Esophagus squamous epithelium (tissue), 5 donors: Measurements from ENCODE around the gene PRKAR1A. TPM values are rescaled to one million over a fixed set of nuclear protein-coding genes. Genes with fewer than 3 reads are reported as not detected.
"Not testable (repeated sequence)": the region's sequence is repeated elsewhere in the genome, so short reads cannot be mapped to it uniquely, and the experiment has no call there.

Experiments
- DNase-seq: peaks from one replicate; lab custom pipeline; 2025; lab: John Stamatoyannopoulos, UW
- H3K27ac ChIP-seq, 4 donors: fragments of 200-600 bp; sonication (generic); one replicate each; pipeline ENCODE4 v1.5.1; 2016 to 2019; ENCODE audit warnings: mild to moderate bottlenecking in 1 of 4
- H3K27me3 ChIP-seq, 4 donors: fragments of 200-600 bp; sonication (generic); 1 replicate in 3 of 4; 2 replicates in 1 of 4; pipeline versions ENCODE4 v1.5.1 to v1.6.0; 2017 to 2021; ENCODE audit warnings: antibody characterized with exemption in 1 of 4
- H3K36me3 ChIP-seq, 3 donors: fragments of 200-600 bp; sonication (generic); one replicate each; pipeline ENCODE4 v1.5.1; 2016 to 2019
- H3K4me1 ChIP-seq, 3 donors: fragments of 200-600 bp; sonication (generic); one replicate each; pipeline ENCODE4 v1.5.1; 2017 to 2019
- H3K4me3 ChIP-seq, 4 donors: fragments of 200-600 bp; sonication (generic); 1 replicate in 3 of 4; 2 replicates in 1 of 4; pipeline ENCODE4 v1.5.1; 2016 to 2019; ENCODE audit warnings: mild to moderate bottlenecking in 2 of 4, moderate library complexity in 1 of 4
- H3K9me3 ChIP-seq, 3 donors: fragments of 200-600 bp; sonication (generic); one replicate each; pipeline ENCODE4 v1.5.1; 2016 to 2019
- CTCF ChIP-seq, 6 experiments: fragments of 450-650 bp in 4 of 6; fragments of 200-600 bp in 2 of 6; sonication (generic) in 2 of 6; IDR thresholded peaks; one replicate each; pipeline ENCODE4 v1.5.1; 2016 to 2019; ENCODE audit warnings: antibody characterized with exemption in 6 of 6, mild to moderate bottlenecking in 4 of 6, moderate library complexity in 4 of 6
- POLR2A ChIP-seq, 4 donors: fragments of 450-650 bp; IDR thresholded peaks; one replicate each; pipeline ENCODE4 v1.6.1; 2017; ENCODE audit warnings: antibody characterized with exemption in 4 of 4, mild to moderate bottlenecking in 4 of 4, moderate library complexity in 3 of 4
- WGBS, 2 donors: methylation state at CpG; one replicate each; pipeline ENCODE4 v1.1.5; 2018; 5-methylcytosine and 5-hydroxymethylcytosine counted together
- intact Hi-C: fragments of 100-400 bp; cut with DNase I; formaldehyde crosslinking; loops from one replicate; pipeline ENCODE4 v1.15.0; 2022
- total RNA-seq, 4 donors: library from RNA; depleted of rRNA; stranded (reverse); fragments of >200 nt; gene quantifications; one replicate each; pipeline ENCODE4 v1.1.0, GENCODE V29; 2016
- donor health status: DM: yes; HTN: yes; CAD: no.

Gene PRKAR1A
- total RNA-seq, 4 donors from 2014 or later: 137 to 195 (median 187) TPM

DNA sequence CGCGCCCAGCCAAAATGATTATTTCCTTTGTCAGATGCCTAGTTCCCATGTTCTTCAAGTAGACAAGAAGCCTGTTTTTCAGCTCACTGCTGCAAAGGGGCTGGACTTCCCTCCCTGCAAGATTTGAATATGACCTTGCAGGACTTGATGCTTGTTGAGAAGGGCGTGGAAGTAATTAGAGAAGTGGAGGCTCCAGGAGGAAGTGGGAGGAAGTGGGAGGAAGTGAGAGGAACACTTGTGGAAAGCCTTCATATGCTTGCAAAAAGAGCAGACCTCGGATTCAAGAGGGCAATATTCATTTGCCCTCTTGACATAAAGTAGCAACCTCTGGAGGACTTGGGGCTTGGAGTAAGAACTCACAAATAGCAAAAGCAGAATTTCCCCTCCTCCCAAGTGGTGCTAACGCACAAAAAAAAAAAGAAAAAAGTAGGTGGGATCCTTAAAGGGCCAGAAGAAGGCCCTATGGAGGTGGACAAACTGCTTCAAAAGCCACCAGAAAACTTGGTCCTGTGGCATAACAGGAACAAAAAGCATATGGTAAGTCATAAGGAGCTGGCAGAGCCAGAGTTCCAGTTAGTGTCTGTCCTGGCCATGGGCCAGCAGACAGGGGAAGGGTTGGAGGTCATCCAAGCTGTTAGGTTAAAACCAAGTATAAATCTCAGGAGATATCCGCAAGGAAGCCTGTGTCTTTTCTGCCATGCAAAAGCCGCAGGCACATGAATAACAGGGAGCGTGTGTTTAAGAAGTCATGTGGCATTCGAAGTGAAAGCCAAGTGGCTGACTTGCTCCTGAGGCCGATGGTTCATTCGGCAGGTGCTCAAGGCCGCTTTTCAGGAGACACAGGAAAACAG is 20.6 kb upstream of the PRKAR1A start:
- Histone ChIP-seq H3K27ac (peak overlapping the region; percentile 48 to 72 (median 66)), H3K27me3 (peaks cover 0 to 3% (median 0%) of the 10 kb centered on the region in 4 donors), H3K36me3 (no peaks in the 10 kb centered on the region), H3K4me1 (peaks cover 4 to 36% (median 25%) of the 10 kb centered on the region in 3 donors), H3K9me3 (no peaks in the 10 kb centered on the region), H3K4me3 (peak overlapping the region in 2 of 4 donors; percentile 10 to 43)
- intact Hi-C loops: no loop called here
- DNase-seq: no peak
- 26 to 45% methylated on average over 12 of the region's 12 CpGs for WGBS, 2 donors
- TF ChIP-seq POLR2A (IDR thresholded peaks at IDR 0.05) (no peak), CTCF (IDR thresholded peaks at IDR 0.05) (no peak)

GRCh38 chr17:68492394-68493054 is 19.7 kb upstream of the PRKAR1A start:
- DNase-seq, intact Hi-C loops, H3K9me3 ChIP-seq, H3K36me3 ChIP-seq, H3K27me3 ChIP-seq: not testable (repeated sequence)
- 55 to 84% methylated on average over 6 to 7 of the region's 8 CpGs for WGBS, 2 donors
- Histone ChIP-seq H3K27ac (peak overlapping the region; percentile 48 to 72 (median 66)), H3K4me1 (peaks cover 4 to 36% (median 25%) of the 10 kb centered on the region in 3 donors), H3K4me3 (peak overlapping the region in 2 of 4 donors; percentile 10 to 43)

- Histone ChIP-seq H3K27me3 (no peaks in the 10 kb centered on the region), H3K4me3 (no peak overlapping the region), H3K4me1 (peaks cover 4 to 50% (median 25%) of the 10 kb centered on the region in 3 donors), H3K27ac (no peak overlapping the region), H3K9me3 (no peaks in the 10 kb centered on the region), H3K36me3 (no peaks in the 10 kb centered on the region)
- no peak for DNase-seq
- intact Hi-C loops: no loop called here
- no peak for TF ChIP-seq POLR2A (IDR thresholded peaks at IDR 0.05)
- no peak for TF ChIP-seq CTCF (IDR thresholded peaks at IDR 0.05)
- 91% methylated on average over 4 of the region's 4 CpGs for WGBS, 2 donors
These were observed 17.1 kb upstream of the PRKAR1A start for GRCh38 chr17:68495081-68495480.

GRCh38 chr17:68497885-68498319 is 14.3 kb upstream of the PRKAR1A start:
- intact Hi-C loops: no loop called here
- peaks cover 3 to 24% (median 8%) of the 10 kb centered on the region in 3 donors for H3K4me1 ChIP-seq
- no peak for TF ChIP-seq CTCF (IDR thresholded peaks at IDR 0.05)
- 20 to 23% methylated on average over 3 of the region's 3 CpGs for WGBS, 2 donors
- H3K4me3 ChIP-seq: no peak overlapping the region
- H3K27me3 ChIP-seq: no peaks in the 10 kb centered on the region
- no peaks in the 10 kb centered on the region for H3K9me3 ChIP-seq
- H3K27ac ChIP-seq: peak overlapping the region in 2 of 4 donors; percentile 47 to 75
- DNase-seq: no peak
- H3K36me3 ChIP-seq: no peaks in the 10 kb centered on the region

GRCh38 chr17:68498479-68499326 is 13.5 kb upstream of the PRKAR1A start:
- 40 to 57% methylated on average over 7 of the region's 7 CpGs for WGBS, 2 donors
- TF ChIP-seq CTCF (IDR thresholded peaks at IDR 0.05) (no peak), POLR2A (IDR thresholded peaks at IDR 0.05) (no peak)
- intact Hi-C loops: no loop called here

More at GRCh38 chr17:68498479-68499326, 13.5 kb upstream of the PRKAR1A start:
- Histone ChIP-seq H3K9me3 (no peaks in the 10 kb centered on the region), H3K27me3 (no peaks in the 10 kb centered on the region), H3K4me3 (no peak overlapping the region), H3K4me1 (peaks cover 0 to 16% (median under 1%) of the 10 kb centered on the region in 3 donors), H3K36me3 (no peaks in the 10 kb centered on the region), H3K27ac (peak overlapping the region in 2 of 4 donors; percentile 47 to 75)
- no peak for DNase-seq
